Smooth muscle cell of the coronary artery (primary cell): Measurements from ENCODE around the gene ACSM3. TPM values are rescaled to one million over a fixed set of nuclear protein-coding genes. Genes with fewer than 3 reads are reported as not detected.

Experiments
- total RNA-seq: library from RNA; depleted of rRNA; stranded (reverse); fragments of >200 nt; gene quantifications from 2 replicates; pipeline ENCODE4 v1.2.3, GENCODE V29; 2014; ENCODE audit warnings: low replicate concordance

The ACSM3 gene
- total RNA-seq: 0.59 and 0.90 TPM in 2 replicates

GRCh38 chr16:20763461-20764232, at the start of gene ACSM3:
ACSM3 (plus strand) TSS chr16:20764014; CDS start chr16:20770035, 6,021 bp downstream.

GRCh38 chr16:20741554-20742285, 22.1 kb upstream of the ACSM3 start, which contains the start of gene THUMPD1:
THUMPD1 (minus strand) TSS chr16:20741818; CDS start chr16:20741739, 79 bp downstream.

GRCh38 chr16:20806168-20807050, 42.6 kb downstream of the ACSM3 start, which contains the start of the genes ERI2 and REXO5:
ERI2 (minus strand) TSS chr16:20806472; CDS start chr16:20806430, 42 bp downstream.
REXO5 (plus strand) TSS chr16:20806527; CDS start chr16:20806954, 427 bp downstream.

Other genes with a start within 250 kb of the ACSM3 start
- gene ACSM2B, start 187.6 kb upstream of the ACSM3 start, total RNA-seq: not detected in 2 replicates
- not detected in 2 replicates for gene ACSM1, start 66.3 kb upstream of the ACSM3 start, total RNA-seq
- gene THUMPD1, start 22.2 kb upstream of the ACSM3 start, total RNA-seq: 52.8 and 82.0 TPM in 2 replicates
- gene ERI2, start 42.5 kb downstream of the ACSM3 start, total RNA-seq: 7.8 and 16.1 TPM in 2 replicates
- gene REXO5, start 42.5 kb downstream of the ACSM3 start, total RNA-seq: 2.8 and 3.9 TPM in 2 replicates
- gene DCUN1D3, start 136.3 kb downstream of the ACSM3 start, total RNA-seq: 22.3 and 47.2 TPM in 2 replicates
- gene LYRM1, start 136.8 kb downstream of the ACSM3 start, total RNA-seq: 50.4 and 91.6 TPM in 2 replicates